LHCN-M2 (cell line): ENCODE data around the gene KIAA1191. TPM values are rescaled to one million over a fixed set of nuclear protein-coding genes. Genes with fewer than 3 reads are reported as not detected.
"Not testable (repeated sequence)": the region's sequence is repeated elsewhere in the genome, so short reads cannot be mapped to it uniquely, and the experiment has no call there.

ENCODE experiments used
- DNase-seq: peaks from one replicate; pipeline ENCODE4 v3.0.0-alpha.2; 2012; ENCODE audit warnings: low read depth
- total RNA-seq: library from RNA; depleted of rRNA; stranded (reverse); fragments of >200 nt; gene quantifications from 2 replicates; pipeline ENCODE4 v1.2.3, GENCODE V29; 2014; rRNA removed

The KIAA1191 gene
- total RNA-seq, 1 experiment from 2014 or later: 110 TPM

- no peak for DNase-seq
These were observed 43.8 kb downstream of the KIAA1191 start for GRCh38 chr5:176317534-176318374.

DNA sequence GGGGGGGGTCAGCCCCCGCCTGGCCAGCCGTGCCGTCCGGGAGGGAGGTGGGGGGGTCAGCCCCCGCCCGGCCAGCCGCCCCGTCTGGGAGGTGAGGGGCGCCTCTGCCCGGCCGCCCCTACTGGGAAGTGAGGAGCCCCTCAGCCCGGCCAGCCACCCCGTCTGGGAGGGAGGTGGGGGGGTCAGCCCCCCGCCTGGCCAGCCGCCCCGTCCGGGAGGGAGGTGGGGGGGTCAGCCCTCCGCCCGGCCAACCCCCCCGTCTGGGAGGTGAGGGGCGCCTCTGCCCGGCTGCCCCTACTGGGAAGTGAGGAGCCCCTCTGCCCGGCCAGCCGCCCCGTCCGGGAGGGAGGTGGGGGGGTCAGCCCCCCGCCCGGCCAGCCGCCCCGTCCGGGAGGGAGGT lies 56.2 kb downstream of the KIAA1191 start:
- DNase-seq: not testable (repeated sequence)

Other genes with a start within 250 kb of the KIAA1191 start
- gene SIMC1, start 123.3 kb downstream of the KIAA1191 start, total RNA-seq: 15.2 and 15.9 TPM in 2 replicates
- 9.3 and 12.6 TPM in 2 replicates for gene ARL10, start 3.7 kb upstream of the KIAA1191 start, total RNA-seq
- 21.7 and 28.1 TPM in 2 replicates for gene NOP16, start 26.8 kb upstream of the KIAA1191 start, total RNA-seq
- 85.1 and 102 TPM in 2 replicates for gene HIGD2A, start 27.0 kb upstream of the KIAA1191 start, total RNA-seq
- 138 and 149 TPM in 2 replicates for gene CLTB, start 54.8 kb upstream of the KIAA1191 start, total RNA-seq
- 37.9 and 42.4 TPM in 2 replicates for gene FAF2, start 86.6 kb upstream of the KIAA1191 start, total RNA-seq
- gene RNF44, start 175.6 kb upstream of the KIAA1191 start, total RNA-seq: 5.5 and 10.5 TPM in 2 replicates
- gene CDHR2, start 187.6 kb upstream of the KIAA1191 start, total RNA-seq: not detected in 2 replicates
- 11.7 and 16.2 TPM in 2 replicates for gene GPRIN1, start 248.4 kb upstream of the KIAA1191 start, total RNA-seq